HCT116 (cell line): Measurements from ENCODE around the gene CHMP2A. TPM values are rescaled to one million over a fixed set of nuclear protein-coding genes. Genes with fewer than 3 reads are reported as not detected.

Source experiments
- ATAC-seq: fragments of 200-7000 bp; cut with Tn5 transposase; 2 replicates; pipeline ENCODE4 v1.9.1; 2020; ENCODE audit warnings: mild to moderate bottlenecking, moderate library complexity
- BruUV-seq: library from RNA; stranded (reverse); fragments of 400-500 nt; replicated peaks from 2 replicates; lab custom pipeline; 2021; lab: Mats Ljungman, UMichigan
- CTCF ChIA-PET: fragments of 300-600 bp; sonication (Branson Sonifier 250); formaldehyde crosslinking; loops from one replicate; lab custom pipeline; 2021; ENCODE audit warnings: antibody characterized with exemption; lab: Charles Lee
- POLR2A ChIA-PET: fragments of 300-600, 350-600 bp; sonication (Branson Sonifier 250); formaldehyde crosslinking; loops from one replicate; lab custom pipeline; 2021; ENCODE audit warnings: antibody characterized with exemption; lab: Charles Lee
- RAD21 ChIA-PET, 2 experiments: fragments of 300-600 bp; sonication (Branson Sonifier 250); formaldehyde crosslinking; loops; one replicate each; lab custom pipeline; 2023; ENCODE audit warnings: low total read pairs in 2 of 2; ENCODE audit not compliant: uncharacterized antibody in 2 of 2, unreplicated experiment in 2 of 2, low non-redundant PET in 1 of 2; lab: Charles Lee
- DNase-seq: peaks from one replicate; pipeline ENCODE4 v3.0.0-alpha.2; 2010; ENCODE audit warnings: low read depth, low spot score
- H2AFZ ChIP-seq: fragments of 200-600 bp; shearing (Covaris generic), sonication (generic); 2 replicates; pipeline ENCODE4 v1.6.1; 2017; ENCODE audit warnings: low read depth, mixed run types, mixed read lengths, antibody characterized with exemption, low read length; ENCODE audit not compliant: poor library complexity, severe bottlenecking
- H3K27ac ChIP-seq: 2 replicates; pipeline ENCODE4 v1.5.1; 2012; ENCODE audit warnings: low read depth, low read length
- H3K27me3 ChIP-seq: fragments of 200-600 bp; sonication (generic); 2 replicates; pipeline ENCODE4 v1.6.1; 2016; ENCODE audit warnings: mixed run types, low read length, mixed read lengths; ENCODE audit not compliant: insufficient read depth
- H3K36me3 ChIP-seq, 2 experiments: fragments of 200-500 bp in 1 of 2; fragments of 200-600 bp in 1 of 2; sonication (Bioruptor generic) in 1 of 2; sonication (generic) in 1 of 2; 2 replicates each; pipeline versions ENCODE4 v1.5.1 to v1.6.1; 2014 to 2016; ENCODE audit warnings: low read length in 2 of 2, inconsistent platforms in 1 of 2, mixed read lengths in 1 of 2, mixed run types in 1 of 2; ENCODE audit not compliant: insufficient read depth in 2 of 2, control insufficient read depth in 1 of 2
- H3K4me1 ChIP-seq, 2 experiments: fragments of 200-600 bp in 1 of 2; sonication (generic) in 1 of 2; 2 replicates each; pipeline versions ENCODE4 v1.5.1 to v1.6.1; 2012 to 2017; ENCODE audit warnings: low read length in 2 of 2, inconsistent platforms in 1 of 2, mild to moderate bottlenecking in 1 of 2, mixed read lengths in 1 of 2, mixed run types in 1 of 2, moderate library complexity in 1 of 2; ENCODE audit not compliant: insufficient read depth in 2 of 2, control insufficient read depth in 1 of 2
- H3K4me2 ChIP-seq: fragments of 200-600 bp; sonication (generic); 2 replicates; pipeline ENCODE4 v1.6.1; 2017; ENCODE audit warnings: mixed run types, low read length, mixed read lengths
- H3K4me3 ChIP-seq, 2 experiments: fragments of 200-600 bp in 1 of 2; sonication (generic) in 1 of 2; replicated peaks in 1 of 2; 2 replicates each; pipeline ENCODE4 v1.5.1; 2011 to 2016; ENCODE audit warnings: low read length in 2 of 2, control low read depth in 1 of 2, low read depth in 1 of 2, mild to moderate bottlenecking in 1 of 2, mixed read lengths in 1 of 2, mixed run types in 1 of 2
- H3K79me2 ChIP-seq: fragments of 200-600 bp; sonication (generic); 2 replicates; pipeline ENCODE4 v1.6.1; 2017; ENCODE audit warnings: mild to moderate bottlenecking, mixed run types, low read length, moderate library complexity, mixed read lengths; ENCODE audit not compliant: insufficient read depth
- H3K9ac ChIP-seq: fragments of 200-600 bp; sonication (generic); 2 replicates; pipeline ENCODE4 v1.6.1; 2016; ENCODE audit warnings: low read length, mixed read lengths
- H3K9me2 ChIP-seq: fragments of 200-600 bp; sonication (generic), shearing (Covaris generic); 2 replicates; pipeline ENCODE4 v1.6.1; 2017; ENCODE audit warnings: mixed run types, mild to moderate bottlenecking, moderate library complexity; ENCODE audit not compliant: insufficient read depth
- H3K9me3 ChIP-seq, 2 experiments: fragments of 200-500 bp in 1 of 2; fragments of 200-600 bp in 1 of 2; sonication (Bioruptor generic) in 1 of 2; sonication (generic) in 1 of 2; 2 replicates each; pipeline ENCODE4 v1.6.1; 2014 to 2017; ENCODE audit warnings: low read length in 2 of 2, mixed read lengths in 2 of 2, inconsistent platforms in 1 of 2, low read depth in 1 of 2, mild to moderate bottlenecking in 1 of 2, mixed run types in 1 of 2, moderate library complexity in 1 of 2; ENCODE audit not compliant: control insufficient read depth in 1 of 2, insufficient read depth in 1 of 2
- H4K20me1 ChIP-seq: fragments of 200-600 bp; sonication (generic), shearing (Covaris generic); 2 replicates; pipeline ENCODE4 v1.6.1; 2017; ENCODE audit warnings: mixed run types, mild to moderate bottlenecking, moderate library complexity; ENCODE audit not compliant: insufficient read depth
- CBX3 ChIP-seq: IDR thresholded peaks from 2 replicates; pipeline ENCODE4 v1.6.1; 2012; ENCODE audit warnings: low read depth
- EGR1 ChIP-seq: IDR thresholded peaks from 2 replicates; pipeline ENCODE4 v1.6.1; 2012; ENCODE audit warnings: low read depth
- EZH2 ChIP-seq: fragments of 200-600 bp; sonication (generic); IDR thresholded peaks from 2 replicates; pipeline ENCODE4 v1.6.1; 2017; ENCODE audit warnings: antibody characterized with exemption, mixed run types
- FOSL1 ChIP-seq: IDR thresholded peaks from 2 replicates; pipeline ENCODE4 v1.6.1; 2012; ENCODE audit warnings: low read depth
- JUND ChIP-seq: IDR thresholded peaks from 2 replicates; pipeline ENCODE4 v1.6.1; 2012
- POLR2A ChIP-seq: IDR thresholded peaks from 2 replicates; pipeline ENCODE4 v1.7.0; 2011; ENCODE audit warnings: borderline replicate concordance; ENCODE audit not compliant: insufficient read depth, insufficient read length; ENCODE audit errors: extremely low read depth
- RAD21 ChIP-seq: IDR thresholded peaks from 2 replicates; pipeline ENCODE4 v1.6.1; 2012; ENCODE audit warnings: low read depth, mild to moderate bottlenecking
- SIN3A ChIP-seq: IDR thresholded peaks from 2 replicates; pipeline ENCODE4 v1.6.1; 2012; ENCODE audit warnings: low read depth
- SRF ChIP-seq: IDR thresholded peaks from 2 replicates; pipeline ENCODE4 v1.6.1; 2012; ENCODE audit warnings: low read depth
- TCF7L2 ChIP-seq: IDR thresholded peaks from 2 replicates; pipeline ENCODE4 v1.7.0; 2011; ENCODE audit warnings: borderline replicate concordance, inconsistent platforms; ENCODE audit not compliant: insufficient read depth, insufficient read length; ENCODE audit errors: extremely low read depth
- YY1 ChIP-seq: IDR thresholded peaks from 2 replicates; pipeline ENCODE4 v1.6.1; 2011; ENCODE audit warnings: low read length, low read depth, moderate library complexity, mild to moderate bottlenecking; ENCODE audit not compliant: insufficient replicate concordance; ENCODE audit errors: extremely low read depth
- ZBTB33 ChIP-seq: IDR thresholded peaks from 2 replicates; pipeline ENCODE4 v1.6.1; 2011; ENCODE audit warnings: mild to moderate bottlenecking, low read length, moderate library complexity; ENCODE audit not compliant: insufficient replicate concordance; ENCODE audit errors: extremely low read depth
- ZFX ChIP-seq: fragments of 450-650 bp; IDR thresholded peaks from 2 replicates; pipeline ENCODE4 v1.6.1; 2017
- intact Hi-C: fragments of 100-400 bp; cut with micrococcal nuclease; formaldehyde crosslinking; loops from 2 replicates; pipeline ENCODE4 v1.10.0; 2022
- total RNA-seq: library from RNA; stranded (reverse); gene quantifications from one replicate; pipeline ENCODE4 v1.2.1, GENCODE V29; 2021; ENCODE audit not compliant: unreplicated experiment
- TF ChIP-seq, protein P1 (sequence below), 3 experiments: fragments of 200-600 bp in 1 of 3; sonication (generic) in 1 of 3; IDR thresholded peaks in 2 of 3; conservative IDR thresholded peaks in 1 of 3; 2 replicates each; pipeline ENCODE4 v1.5.1; 2012 to 2017; ENCODE audit warnings: low read depth in 2 of 3, low read length in 2 of 3, antibody characterized with exemption in 1 of 3, borderline replicate concordance in 1 of 3, control low read depth in 1 of 3, mild to moderate bottlenecking in 1 of 3, mixed read lengths in 1 of 3, mixed run types in 1 of 3, moderate library complexity in 1 of 3; ENCODE audit not compliant: insufficient read depth in 1 of 3
- TF ChIP-seq, protein P2 (sequence below): IDR thresholded peaks from 2 replicates; pipeline ENCODE4 v1.6.1; 2012
- TF ChIP-seq, protein P3 (sequence below): IDR thresholded peaks from 2 replicates; pipeline ENCODE4 v1.6.1; 2012; ENCODE audit warnings: low read depth
- TF ChIP-seq, protein P4 (sequence below): IDR thresholded peaks from 2 replicates; pipeline ENCODE4 v1.6.1; 2012

Gene CHMP2A
- total RNA-seq, 1 experiment from 2014 or later = 125 TPM

- no peak within 1 kb of the TSS for H2AFZ ChIP-seq
- peak within 1 kb of the TSS; percentile 78 to 90 for H3K4me3 ChIP-seq
- BruUV-seq = TSS peak; percentile 44
- H3K27ac ChIP-seq = peak within 1 kb of the TSS; percentile 91
- peak; percentile 74 for ATAC-seq
- RAD21 ChIA-PET = interaction anchor here (1.0 to 2.2 kb wide), 3 partner anchors 35 to 62 kb away, joined by 6 to 8 read pairs (median 7); partner anchors contain the start of gene CHMP2A (in 1 of the 2)
- CTCF ChIA-PET = interaction anchor here (0.6 to 3.3 kb wide), 17 partner anchors 9 to 625 kb away, joined by 3 to 20 read pairs (median 4); partner anchors contain the start of genes CHMP2A, TRIM28, ZNF497 and ZNF544
- no peaks in the 10 kb centered on the region for H3K9me2 ChIP-seq
- H3K4me1 ChIP-seq = peaks cover 12 to 35% of the 10 kb centered on the region in 2 experiments
- H3K9ac ChIP-seq = peak within 1 kb of the TSS; percentile 84
- H3K36me3 ChIP-seq = peaks cover 2 to 17% of the 10 kb centered on the region in 2 experiments; a peak in 2 of 4 replicates
- no peaks in the 10 kb centered on the region for H3K9me3 ChIP-seq
- peak; percentile 94 for DNase-seq
- H3K79me2 ChIP-seq = peaks cover 43% of the 10 kb centered on the region
- peak within 1 kb of the TSS; percentile 91 for H3K4me2 ChIP-seq
- no peaks in the 10 kb centered on the region for H3K27me3 ChIP-seq
- POLR2A ChIA-PET = interaction anchor here (0.7 to 3.8 kb wide), 11 partner anchors 18 to 157 kb away, joined by 3 to 33 read pairs (median 4); partner anchors contain the start of genes CHMP2A, TRIM28, ZNF497 and ZNF584
- no peaks in the 10 kb centered on the region for H4K20me1 ChIP-seq
- intact Hi-C loops = loop anchor here (1.0 to 5.0 kb wide), 4 partner anchors 25 to 302 kb away; partner anchors contain the start of genes MZF1, TRIM28 and ZSCAN22
- TF ChIP-seq YY1 (peak; percentile 85), POLR2A (peak; percentile 68), EGR1 (no peak), SIN3A (peak; percentile 81), SRF (peak; percentile 93; the same call in 1 of the 2 replicates), JUND (no peak; the same call in 1 of the 2 replicates), CBX3 (peak; percentile 95), EZH2 (no peak), RAD21 (peak; percentile 90), ZFX (peak; percentile 94), ZBTB33 (peak; percentile 60), TCF7L2 (no peak), FOSL1 (no peak)
- TF ChIP-seq, protein P1, sequence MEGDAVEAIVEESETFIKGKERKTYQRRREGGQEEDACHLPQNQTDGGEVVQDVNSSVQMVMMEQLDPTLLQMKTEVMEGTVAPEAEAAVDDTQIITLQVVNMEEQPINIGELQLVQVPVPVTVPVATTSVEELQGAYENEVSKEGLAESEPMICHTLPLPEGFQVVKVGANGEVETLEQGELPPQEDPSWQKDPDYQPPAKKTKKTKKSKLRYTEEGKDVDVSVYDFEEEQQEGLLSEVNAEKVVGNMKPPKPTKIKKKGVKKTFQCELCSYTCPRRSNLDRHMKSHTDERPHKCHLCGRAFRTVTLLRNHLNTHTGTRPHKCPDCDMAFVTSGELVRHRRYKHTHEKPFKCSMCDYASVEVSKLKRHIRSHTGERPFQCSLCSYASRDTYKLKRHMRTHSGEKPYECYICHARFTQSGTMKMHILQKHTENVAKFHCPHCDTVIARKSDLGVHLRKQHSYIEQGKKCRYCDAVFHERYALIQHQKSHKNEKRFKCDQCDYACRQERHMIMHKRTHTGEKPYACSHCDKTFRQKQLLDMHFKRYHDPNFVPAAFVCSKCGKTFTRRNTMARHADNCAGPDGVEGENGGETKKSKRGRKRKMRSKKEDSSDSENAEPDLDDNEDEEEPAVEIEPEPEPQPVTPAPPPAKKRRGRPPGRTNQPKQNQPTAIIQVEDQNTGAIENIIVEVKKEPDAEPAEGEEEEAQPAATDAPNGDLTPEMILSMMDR (IDR thresholded peaks at IDR 0.05 in 2 of 3, conservative IDR thresholded peaks at IDR 0.05 in 1 of 3; ENCODE audit: borderline replicate concordance in 1 of 3, insufficient read depth in 1 of 3, low read depth in 2 of 3, low read length in 2 of 3) = peak; percentile 69 to 75 (median 71)
- TF ChIP-seq, protein P2, sequence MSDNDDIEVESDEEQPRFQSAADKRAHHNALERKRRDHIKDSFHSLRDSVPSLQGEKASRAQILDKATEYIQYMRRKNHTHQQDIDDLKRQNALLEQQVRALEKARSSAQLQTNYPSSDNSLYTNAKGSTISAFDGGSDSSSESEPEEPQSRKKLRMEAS = peak; percentile 86
- TF ChIP-seq, protein P3, sequence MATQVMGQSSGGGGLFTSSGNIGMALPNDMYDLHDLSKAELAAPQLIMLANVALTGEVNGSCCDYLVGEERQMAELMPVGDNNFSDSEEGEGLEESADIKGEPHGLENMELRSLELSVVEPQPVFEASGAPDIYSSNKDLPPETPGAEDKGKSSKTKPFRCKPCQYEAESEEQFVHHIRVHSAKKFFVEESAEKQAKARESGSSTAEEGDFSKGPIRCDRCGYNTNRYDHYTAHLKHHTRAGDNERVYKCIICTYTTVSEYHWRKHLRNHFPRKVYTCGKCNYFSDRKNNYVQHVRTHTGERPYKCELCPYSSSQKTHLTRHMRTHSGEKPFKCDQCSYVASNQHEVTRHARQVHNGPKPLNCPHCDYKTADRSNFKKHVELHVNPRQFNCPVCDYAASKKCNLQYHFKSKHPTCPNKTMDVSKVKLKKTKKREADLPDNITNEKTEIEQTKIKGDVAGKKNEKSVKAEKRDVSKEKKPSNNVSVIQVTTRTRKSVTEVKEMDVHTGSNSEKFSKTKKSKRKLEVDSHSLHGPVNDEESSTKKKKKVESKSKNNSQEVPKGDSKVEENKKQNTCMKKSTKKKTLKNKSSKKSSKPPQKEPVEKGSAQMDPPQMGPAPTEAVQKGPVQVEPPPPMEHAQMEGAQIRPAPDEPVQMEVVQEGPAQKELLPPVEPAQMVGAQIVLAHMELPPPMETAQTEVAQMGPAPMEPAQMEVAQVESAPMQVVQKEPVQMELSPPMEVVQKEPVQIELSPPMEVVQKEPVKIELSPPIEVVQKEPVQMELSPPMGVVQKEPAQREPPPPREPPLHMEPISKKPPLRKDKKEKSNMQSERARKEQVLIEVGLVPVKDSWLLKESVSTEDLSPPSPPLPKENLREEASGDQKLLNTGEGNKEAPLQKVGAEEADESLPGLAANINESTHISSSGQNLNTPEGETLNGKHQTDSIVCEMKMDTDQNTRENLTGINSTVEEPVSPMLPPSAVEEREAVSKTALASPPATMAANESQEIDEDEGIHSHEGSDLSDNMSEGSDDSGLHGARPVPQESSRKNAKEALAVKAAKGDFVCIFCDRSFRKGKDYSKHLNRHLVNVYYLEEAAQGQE = no peak
- TF ChIP-seq, protein P4, sequence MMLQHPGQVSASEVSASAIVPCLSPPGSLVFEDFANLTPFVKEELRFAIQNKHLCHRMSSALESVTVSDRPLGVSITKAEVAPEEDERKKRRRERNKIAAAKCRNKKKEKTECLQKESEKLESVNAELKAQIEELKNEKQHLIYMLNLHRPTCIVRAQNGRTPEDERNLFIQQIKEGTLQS = no peak
Observed at GRCh38 chr19:58519355-58520256, 35.3 kb downstream of the CHMP2A start, which contains the start of gene ZBTB45. Gene ZBTB45 (minus strand): TSS chr19:58519810. CDS start chr19:58517673, 2,137 bp downstream.
